GM23338 (cell line): ENCODE measurements around the gene VCL. TPM values are rescaled to one million over a fixed set of nuclear protein-coding genes. Genes with fewer than 3 reads are reported as not detected.

Source experiments
- ATAC-seq: fragments of 200-7000 bp; cut with Tn5 transposase; 3 replicates; pipeline ENCODE4 v1.9.1; 2020
- DNase-seq: peaks from one replicate; pipeline ENCODE4 v3.0.0-alpha.2; 2015; ENCODE audit warnings: low spot score
- H2AFZ ChIP-seq: fragments of 200-600 bp; sonication (generic); 2 replicates; pipeline ENCODE4 v1.8.0; 2016; ENCODE audit warnings: antibody characterized with exemption, mild to moderate bottlenecking, moderate library complexity
- H3F3A ChIP-seq: fragments of 200-600 bp; sonication (generic); replicated peaks from 2 replicates; pipeline ENCODE4 v1.8.0; 2017; ENCODE audit warnings: antibody characterized with exemption, mixed run types, low read depth
- H3K27ac ChIP-seq: fragments of 200-600 bp; sonication (generic); 2 replicates; pipeline ENCODE4 v1.6.1; 2016; ENCODE audit warnings: low read depth
- H3K27me3 ChIP-seq: fragments of 200-600 bp; sonication (generic); 2 replicates; pipeline ENCODE4 v1.8.0; 2016; ENCODE audit warnings: mild to moderate bottlenecking, mixed run types, moderate library complexity; ENCODE audit not compliant: insufficient read depth
- H3K36me3 ChIP-seq: fragments of 200-600 bp; sonication (generic); 2 replicates; pipeline ENCODE4 v1.8.0; 2016; ENCODE audit warnings: mild to moderate bottlenecking; ENCODE audit not compliant: insufficient read depth
- H3K4me1 ChIP-seq: fragments of 200-600 bp; sonication (generic); 2 replicates; pipeline ENCODE4 v1.8.0; 2016; ENCODE audit warnings: mild to moderate bottlenecking, moderate library complexity; ENCODE audit not compliant: insufficient read depth
- H3K4me2 ChIP-seq: fragments of 200-600 bp; sonication (generic); 2 replicates; pipeline ENCODE4 v1.7.1; 2017; ENCODE audit warnings: mixed run types
- H3K4me3 ChIP-seq: fragments of 200-600 bp; sonication (generic); 2 replicates; pipeline ENCODE4 v1.6.1; 2016; ENCODE audit warnings: mixed run types
- H3K79me2 ChIP-seq: fragments of 200-600 bp; sonication (generic); replicated peaks from 2 replicates; pipeline ENCODE4 v1.8.0; 2017; ENCODE audit warnings: mild to moderate bottlenecking; ENCODE audit not compliant: insufficient read depth
- H3K9me2 ChIP-seq: fragments of 200-600 bp; sonication (generic); 2 replicates; pipeline ENCODE4 v1.8.0; 2017; ENCODE audit not compliant: insufficient read depth
- H4K20me1 ChIP-seq: fragments of 200-600 bp; sonication (generic); replicated peaks from 2 replicates; pipeline ENCODE4 v1.8.0; 2017; ENCODE audit warnings: mild to moderate bottlenecking; ENCODE audit not compliant: insufficient read depth
- H3K27ac Mint-ChIP-seq: 2 replicates; pipeline ENCODE4 v1.8.0; 2020; ENCODE audit warnings: inconsistent platforms, mild to moderate bottlenecking, moderate library complexity, mixed read lengths
- H3K27me3 Mint-ChIP-seq: 3 replicates; pipeline ENCODE4 v1.8.0; 2022; ENCODE audit warnings: low read depth, mild to moderate bottlenecking, moderate library complexity, mixed read lengths, inconsistent platforms; ENCODE audit not compliant: insufficient read depth, poor library complexity
- H3K36me3 Mint-ChIP-seq: 3 replicates; pipeline ENCODE4 v1.8.0; 2021; ENCODE audit warnings: low read depth, mild to moderate bottlenecking, inconsistent platforms, moderate library complexity, mixed read lengths
- H3K4me1 Mint-ChIP-seq: 3 replicates; pipeline ENCODE4 v1.8.0; 2020; ENCODE audit warnings: mild to moderate bottlenecking, inconsistent platforms, mixed read lengths
- H3K4me3 Mint-ChIP-seq: 3 replicates; pipeline ENCODE4 v1.8.0; 2021; ENCODE audit warnings: moderate library complexity, mild to moderate bottlenecking, inconsistent platforms, mixed read lengths
- H3K9me3 Mint-ChIP-seq: 3 replicates; pipeline ENCODE4 v1.8.0; 2020; ENCODE audit warnings: moderate library complexity, mild to moderate bottlenecking, inconsistent platforms, mixed read lengths
- CREB1 ChIP-seq: fragments of 250-450 bp; sonication (Bioruptor Pico); IDR thresholded peaks from 2 replicates; pipeline ENCODE4 v1.5.0; 2020; ENCODE audit warnings: low read depth, mild to moderate bottlenecking, moderate library complexity
- CTCF ChIP-seq, 2 experiments: fragments of 200-600 bp in 1 of 2; sonication (generic) in 1 of 2; conservative IDR thresholded peaks; 2 replicates each; pipeline versions ENCODE4 v1.5.1 to v1.6.1; 2016 to 2017; ENCODE audit warnings: antibody characterized with exemption in 2 of 2, low read depth in 2 of 2, mild to moderate bottlenecking in 2 of 2, moderate library complexity in 1 of 2
- ETS1 ChIP-seq: IDR thresholded peaks from 2 replicates; pipeline ENCODE4 v1.6.1; 2016; ENCODE audit warnings: antibody characterized with exemption
- EZH2 ChIP-seq: fragments of 200-600 bp; sonication (generic); IDR thresholded peaks from one replicate; pipeline ENCODE4 v1.8.0; 2017; ENCODE audit warnings: antibody characterized with exemption, mild to moderate bottlenecking, low read depth; ENCODE audit not compliant: unreplicated experiment
- EZH2phosphoT487 ChIP-seq: fragments of 200-600 bp; sonication (generic); IDR thresholded peaks from one replicate; pipeline ENCODE4 v1.8.1; 2018; ENCODE audit warnings: antibody characterized with exemption; ENCODE audit not compliant: unreplicated experiment
- JUNB ChIP-seq: IDR thresholded peaks from one replicate; pipeline ENCODE4 v1.6.1; 2016; ENCODE audit warnings: antibody characterized with exemption; ENCODE audit not compliant: unreplicated experiment
- NANOG ChIP-seq: IDR thresholded peaks from 2 replicates; pipeline ENCODE4 v1.6.1; 2016; ENCODE audit warnings: antibody characterized with exemption, borderline replicate concordance
- POLR2AphosphoS5 ChIP-seq: IDR thresholded peaks from 2 replicates; pipeline ENCODE4 v1.6.1; 2016; ENCODE audit warnings: antibody characterized with exemption, low read depth
- STAT1 ChIP-seq: IDR thresholded peaks from one replicate; pipeline ENCODE4 v1.6.1; 2016; ENCODE audit warnings: antibody characterized with exemption; ENCODE audit not compliant: unreplicated experiment
- ZNF114 ChIP-seq: fragments of 250-450 bp; sonication (Bioruptor Pico); IDR thresholded peaks from 2 replicates; pipeline ENCODE4 v1.5.0; 2020; ENCODE audit warnings: mild to moderate bottlenecking, moderate library complexity
- ZNF331 ChIP-seq: fragments of 250-450 bp; sonication (Bioruptor Pico); IDR thresholded peaks from 2 replicates; pipeline ENCODE4 v1.5.0; 2020; ENCODE audit warnings: low read depth, mild to moderate bottlenecking, moderate library complexity
- polyA plus RNA-seq: library from polyadenylated mRNA; unstranded; fragments of >200 nt; fragmentation: Nextera tagmentation; extraction: Ambion mirVana; gene quantifications from 2 replicates; pipeline ENCODE4 v1.2.1, GENCODE V29; 2016
- total RNA-seq: library from RNA; depleted of rRNA; stranded (reverse); fragments of >200 nt; shearing (Covaris generic); gene quantifications from 2 replicates; pipeline ENCODE4 v1.2.3, GENCODE V29; 2014
- TF ChIP-seq, protein P1 (sequence below): IDR thresholded peaks from one replicate; pipeline ENCODE4 v1.6.1; 2018; ENCODE audit warnings: antibody characterized with exemption; ENCODE audit not compliant: unreplicated experiment

VCL gene
- total and polyA plus RNA-seq, 2 experiments from 2014 or later = 60.7 to 254 TPM

GRCh38 chr10:74018241-74018640 is 20.3 kb downstream of the VCL start:
- 0 out of 2 replicates have a peak, but pooled peaks cover 5% of the 10 kb centered on the region for H3K36me3 ChIP-seq
- no peak overlapping the region for H3K4me3 ChIP-seq
- no peak for TF ChIP-seq CTCF (conservative IDR thresholded peaks at IDR 0.05; ENCODE audit: low read depth in 2 of 2)
- TF ChIP-seq NANOG = no peak
- no peak for TF ChIP-seq ZNF331
- no peak for TF ChIP-seq EZH2
- TF ChIP-seq ZNF114 = no peak
- no peak for TF ChIP-seq EZH2phosphoT487
- TF ChIP-seq, protein P1, sequence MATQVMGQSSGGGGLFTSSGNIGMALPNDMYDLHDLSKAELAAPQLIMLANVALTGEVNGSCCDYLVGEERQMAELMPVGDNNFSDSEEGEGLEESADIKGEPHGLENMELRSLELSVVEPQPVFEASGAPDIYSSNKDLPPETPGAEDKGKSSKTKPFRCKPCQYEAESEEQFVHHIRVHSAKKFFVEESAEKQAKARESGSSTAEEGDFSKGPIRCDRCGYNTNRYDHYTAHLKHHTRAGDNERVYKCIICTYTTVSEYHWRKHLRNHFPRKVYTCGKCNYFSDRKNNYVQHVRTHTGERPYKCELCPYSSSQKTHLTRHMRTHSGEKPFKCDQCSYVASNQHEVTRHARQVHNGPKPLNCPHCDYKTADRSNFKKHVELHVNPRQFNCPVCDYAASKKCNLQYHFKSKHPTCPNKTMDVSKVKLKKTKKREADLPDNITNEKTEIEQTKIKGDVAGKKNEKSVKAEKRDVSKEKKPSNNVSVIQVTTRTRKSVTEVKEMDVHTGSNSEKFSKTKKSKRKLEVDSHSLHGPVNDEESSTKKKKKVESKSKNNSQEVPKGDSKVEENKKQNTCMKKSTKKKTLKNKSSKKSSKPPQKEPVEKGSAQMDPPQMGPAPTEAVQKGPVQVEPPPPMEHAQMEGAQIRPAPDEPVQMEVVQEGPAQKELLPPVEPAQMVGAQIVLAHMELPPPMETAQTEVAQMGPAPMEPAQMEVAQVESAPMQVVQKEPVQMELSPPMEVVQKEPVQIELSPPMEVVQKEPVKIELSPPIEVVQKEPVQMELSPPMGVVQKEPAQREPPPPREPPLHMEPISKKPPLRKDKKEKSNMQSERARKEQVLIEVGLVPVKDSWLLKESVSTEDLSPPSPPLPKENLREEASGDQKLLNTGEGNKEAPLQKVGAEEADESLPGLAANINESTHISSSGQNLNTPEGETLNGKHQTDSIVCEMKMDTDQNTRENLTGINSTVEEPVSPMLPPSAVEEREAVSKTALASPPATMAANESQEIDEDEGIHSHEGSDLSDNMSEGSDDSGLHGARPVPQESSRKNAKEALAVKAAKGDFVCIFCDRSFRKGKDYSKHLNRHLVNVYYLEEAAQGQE = no peak
- no peak for TF ChIP-seq STAT1
- TF ChIP-seq ETS1 = no peak
- TF ChIP-seq JUNB = no peak
- TF ChIP-seq POLR2AphosphoS5 = no peak
- no peak for TF ChIP-seq CREB1 (CRISPR knock-in tag)
- H3K36me3 Mint-ChIP-seq = peaks cover 33% of the 10 kb centered on the region; the same call in 2 of the 3 replicates
- H3K4me3 Mint-ChIP-seq = no peak overlapping the region
- H2AFZ ChIP-seq = no peak overlapping the region
- no peak overlapping the region for H3K27ac ChIP-seq
- DNase-seq (no peak), ATAC-seq (no peak)
- H3K79me2 ChIP-seq = peaks cover 96% of the 10 kb centered on the region
- H4K20me1 ChIP-seq = peaks cover 55% of the 10 kb centered on the region
- no peaks in the 10 kb centered on the region for H3K9me2 ChIP-seq
- H3F3A ChIP-seq = 0 out of 2 replicates have a peak, but pooled peaks cover 3% of the 10 kb centered on the region
- H3K27me3 ChIP-seq = no peaks in the 10 kb centered on the region
- H3K9me3 Mint-ChIP-seq = no peaks in the 10 kb centered on the region
- peak overlapping the region; percentile 33; the same call in 1 of the 2 replicates for H3K27ac Mint-ChIP-seq
- peaks cover 4% of the 10 kb centered on the region for H3K27me3 Mint-ChIP-seq
- peaks cover 29% of the 10 kb centered on the region for H3K4me1 Mint-ChIP-seq
- peaks cover 17% of the 10 kb centered on the region; the same call in 1 of the 2 replicates for H3K4me1 ChIP-seq
- H3K4me2 ChIP-seq = no peak overlapping the region
